Measurements from ENCODE around the gene BIN1.

BIN1 gene

GRCh38 chr2:127057371-127058245, 49.3 kb downstream of the BIN1 start:
- FAIRE-seq, result no peak

GRCh38 chr2:127056631-127057370, 50.2 kb downstream of the BIN1 start:
- no peak for FAIRE-seq

- no peak for FAIRE-seq
Measured at GRCh38 chr2:127056086-127056485, 50.9 kb downstream of the BIN1 start.

GRCh38 chr2:127055786-127056076, 51.2 kb downstream of the BIN1 start:
- no peak for FAIRE-seq

- no peak for FAIRE-seq
Measured at GRCh38 chr2:127054996-127055785, 51.8 kb downstream of the BIN1 start.

GRCh38 chr2:127054604-127054930, 52.4 kb downstream of the BIN1 start:
- FAIRE-seq, result no peak

- FAIRE-seq, result no peak
Measured at GRCh38 chr2:127053731-127054603, 53.0 kb downstream of the BIN1 start.

GRCh38 chr2:127052771-127053691, 53.9 kb downstream of the BIN1 start:
- no peak for FAIRE-seq

- no peak for FAIRE-seq
Measured at GRCh38 chr2:127052057-127052770, 54.7 kb downstream of the BIN1 start.

- no peak for FAIRE-seq
Measured at GRCh38 chr2:127051116-127052056, 55.6 kb downstream of the BIN1 start.

- no peak for FAIRE-seq
Measured at GRCh38 chr2:127050803-127051115, 56.2 kb downstream of the BIN1 start.

GRCh38 chr2:127049927-127050802, 56.8 kb downstream of the BIN1 start:
- FAIRE-seq, result no peak

GRCh38 chr2:127048969-127049897, 57.7 kb downstream of the BIN1 start:
- FAIRE-seq, result no peak

- no peak for FAIRE-seq
Measured at GRCh38 chr2:127048618-127048935, 58.4 kb downstream of the BIN1 start.

GRCh38 chr2:127047716-127048617, 59.0 kb downstream of the BIN1 start:
- FAIRE-seq, result no peak

- no peak for FAIRE-seq
Measured at GRCh38 chr2:127047054-127047453, 59.9 kb downstream of the BIN1 start.

GRCh38 chr2:127046579-127046978, 60.4 kb downstream of the BIN1 start:
- no peak for FAIRE-seq
